HG03039 (cell line): Measurements from ENCODE around the gene TRPC4AP.
"Not testable (repeated sequence)": the region's sequence is repeated elsewhere in the genome, so short reads cannot be mapped to it uniquely, and the experiment has no call there.

Source experiments
- ATAC-seq: cut with Tn5 transposase; IDR thresholded peaks from one replicate; pipeline ENCODE4 v1.9.1; 2021; ENCODE audit warnings: mild to moderate bottlenecking, moderate library complexity; ENCODE audit not compliant: unreplicated experiment

The TRPC4AP gene

DNA sequence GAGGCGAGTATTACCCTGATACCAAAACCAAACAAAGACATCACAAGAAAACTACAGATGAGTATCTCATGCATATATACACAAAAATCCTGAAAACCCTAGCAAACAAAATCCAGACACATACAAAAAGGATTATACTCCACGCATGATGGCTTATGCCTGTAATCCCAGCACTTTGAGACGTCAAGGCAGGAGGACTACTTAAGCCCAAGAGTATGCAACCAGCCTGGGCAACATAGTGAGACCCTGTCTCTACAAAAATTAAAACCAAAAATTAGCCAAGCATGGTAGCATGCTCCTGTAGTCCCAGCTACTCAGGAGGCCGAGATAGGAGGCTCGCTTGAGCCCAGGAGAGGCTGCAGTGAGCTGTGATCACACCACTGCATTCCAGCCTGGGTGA is 32.4 kb downstream of the TRPC4AP start:
- ATAC-seq = no peak

DNA sequence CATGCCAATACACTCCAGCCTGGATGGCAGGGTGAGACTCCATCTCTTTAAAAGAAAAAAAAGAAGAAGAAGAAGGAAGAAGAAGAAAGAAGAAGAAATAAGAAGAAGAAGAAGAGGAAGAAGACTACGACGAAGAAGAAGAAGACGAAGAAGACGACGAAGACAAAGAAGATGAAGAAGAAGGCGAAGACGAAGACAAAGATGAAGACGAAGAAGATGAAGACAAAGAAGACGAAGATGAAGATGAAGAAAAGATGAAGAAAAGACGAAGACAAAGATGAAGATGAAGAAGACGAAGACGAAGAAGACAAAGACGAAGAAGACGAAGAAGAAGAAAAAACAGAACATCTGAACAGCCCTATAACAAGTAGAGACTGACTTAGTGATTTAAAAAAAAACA is 33.0 kb downstream of the TRPC4AP start:
- no peak for ATAC-seq

DNA sequence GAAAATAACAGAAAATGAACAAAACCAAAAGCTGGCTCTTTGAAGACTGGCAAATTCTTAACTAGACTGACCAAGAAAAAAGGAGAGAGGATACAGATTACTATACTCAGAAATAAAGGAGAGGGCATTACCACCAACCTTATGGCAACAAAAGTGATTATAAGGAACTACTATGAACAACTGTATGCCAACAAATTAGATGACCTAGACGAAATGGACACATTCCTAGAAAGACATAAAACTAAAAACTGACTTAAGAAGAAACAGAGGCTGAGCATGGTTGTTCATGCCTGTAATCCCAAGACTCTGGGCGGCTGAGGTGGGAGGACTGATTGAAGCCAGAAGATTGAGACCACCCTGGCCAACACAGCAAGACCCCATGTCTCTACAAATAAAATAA is 33.5 kb downstream of the TRPC4AP start:
- no peak for ATAC-seq

DNA sequence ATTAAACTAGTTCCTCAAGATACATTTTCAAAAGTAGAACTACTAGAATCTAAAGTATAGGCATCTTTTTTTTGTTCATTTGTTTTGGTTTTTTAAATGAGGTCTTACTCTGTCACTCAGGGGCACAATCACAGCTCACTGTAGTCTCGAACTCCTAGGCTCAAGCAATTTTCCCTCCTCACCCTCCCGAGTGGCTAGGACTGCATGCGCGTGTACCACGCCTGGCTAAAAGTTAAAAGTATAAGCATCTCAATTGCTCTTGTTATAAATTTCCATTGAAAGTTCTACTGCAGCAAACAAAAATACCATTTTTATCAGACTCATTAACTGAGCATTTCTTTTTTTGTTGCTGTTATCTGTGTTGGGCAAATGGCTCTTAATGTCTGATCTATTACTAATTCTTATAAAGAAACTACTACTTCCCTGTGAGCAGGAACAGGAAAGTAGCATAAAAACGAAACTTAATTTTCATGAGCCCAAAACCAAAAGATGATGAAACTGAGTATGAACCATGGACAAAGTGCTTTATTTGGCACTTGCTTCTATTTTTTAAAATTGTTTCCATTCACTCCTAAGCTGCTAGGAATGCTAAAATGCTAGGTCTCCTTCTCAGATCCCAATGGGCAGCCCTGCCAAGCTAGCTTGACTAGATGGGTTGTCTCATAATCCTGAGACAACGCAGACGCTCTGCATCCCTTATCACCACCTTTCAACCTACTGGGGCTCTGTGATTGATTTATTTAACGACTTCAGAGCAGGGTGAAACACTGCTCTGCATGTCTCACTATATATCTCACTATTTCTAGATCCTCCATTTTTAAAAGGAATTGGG is 36.9 kb downstream of the TRPC4AP start:
- ATAC-seq = no peak

DNA sequence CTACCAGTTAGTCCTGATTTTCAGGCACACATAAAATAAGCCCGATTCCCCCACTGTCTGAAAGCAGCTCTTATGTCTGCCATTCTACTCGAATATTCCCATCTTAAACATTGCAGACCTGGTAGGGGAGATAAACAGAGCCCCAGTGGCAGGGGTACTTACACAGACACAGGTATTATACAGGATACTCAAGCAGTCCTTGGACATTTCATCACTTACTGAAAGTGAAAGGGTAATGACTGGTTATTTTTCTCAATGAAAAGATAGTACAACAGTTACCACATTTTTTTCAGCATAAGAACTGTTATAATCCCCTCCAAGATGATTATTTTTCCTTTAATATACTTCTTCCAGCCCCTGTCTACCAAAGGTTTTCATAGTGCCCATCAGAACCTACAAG is 37.8 kb downstream of the TRPC4AP start:
- ATAC-seq = no peak

DNA sequence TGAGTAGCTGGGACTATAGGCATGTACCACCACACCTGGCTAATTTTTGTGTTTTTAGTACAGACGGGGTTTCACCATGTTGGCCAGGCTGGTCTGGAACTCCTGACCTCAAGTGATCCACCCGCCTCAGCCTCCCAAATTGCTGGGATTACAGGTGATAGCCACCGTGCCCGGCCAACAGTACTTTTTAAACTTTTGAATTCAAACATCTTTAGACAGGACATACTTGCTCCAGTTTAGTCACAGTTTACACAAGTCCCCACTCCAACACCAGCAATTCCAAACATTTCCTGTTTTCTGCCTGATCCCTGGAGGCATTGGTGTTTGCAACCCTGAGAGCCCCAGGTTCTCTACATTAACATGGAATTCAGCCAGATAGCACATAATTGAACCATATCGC is 40.0 kb downstream of the TRPC4AP start:
- not testable (repeated sequence) for ATAC-seq

DNA sequence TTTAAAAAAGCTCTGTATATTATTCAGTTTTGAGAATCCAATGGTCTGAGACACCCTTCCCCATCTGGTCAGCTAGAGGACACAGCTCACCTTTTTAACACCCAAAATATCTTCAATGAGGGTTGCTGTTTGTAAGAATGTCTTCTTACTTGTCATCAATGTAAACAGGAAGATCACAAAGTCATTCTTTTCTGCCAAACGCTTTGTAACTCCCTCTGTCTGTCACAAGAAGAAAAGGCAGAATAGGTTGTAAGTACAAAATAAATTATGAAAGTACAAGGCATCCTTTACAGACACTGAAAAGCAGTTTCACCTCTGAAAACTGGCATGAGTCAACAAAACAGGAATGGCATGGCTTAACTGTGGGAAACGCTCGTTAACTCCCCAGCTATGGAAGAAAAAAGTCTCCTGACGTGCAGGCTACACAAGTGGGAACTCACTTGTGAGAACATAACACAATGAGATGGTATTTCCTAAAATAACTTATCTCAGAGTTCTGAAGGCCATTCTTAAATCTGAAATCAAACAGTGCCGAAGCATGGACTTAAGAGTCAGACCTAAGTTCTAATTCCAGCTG is 42.7 kb downstream of the TRPC4AP start:
- no peak for ATAC-seq

DNA sequence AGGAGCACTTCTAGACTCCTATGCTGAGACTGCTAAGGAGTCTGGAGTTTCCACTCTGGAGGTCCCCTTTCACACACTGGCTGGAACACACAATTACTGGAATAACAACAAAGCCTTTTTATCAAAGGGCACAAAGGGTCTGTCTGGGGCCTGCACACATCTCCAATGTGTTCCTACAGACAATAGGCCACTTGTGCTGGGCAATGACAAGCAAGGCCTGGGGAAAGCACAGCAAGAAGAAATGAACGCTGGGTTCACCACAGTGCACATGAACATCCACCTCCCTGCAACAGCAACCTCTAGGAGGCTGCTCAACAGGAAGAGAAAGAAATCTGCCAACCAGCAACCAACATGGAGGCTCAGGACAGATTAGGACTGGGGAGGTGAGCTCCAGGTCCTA is 43.9 kb downstream of the TRPC4AP start:
- no peak for ATAC-seq

DNA sequence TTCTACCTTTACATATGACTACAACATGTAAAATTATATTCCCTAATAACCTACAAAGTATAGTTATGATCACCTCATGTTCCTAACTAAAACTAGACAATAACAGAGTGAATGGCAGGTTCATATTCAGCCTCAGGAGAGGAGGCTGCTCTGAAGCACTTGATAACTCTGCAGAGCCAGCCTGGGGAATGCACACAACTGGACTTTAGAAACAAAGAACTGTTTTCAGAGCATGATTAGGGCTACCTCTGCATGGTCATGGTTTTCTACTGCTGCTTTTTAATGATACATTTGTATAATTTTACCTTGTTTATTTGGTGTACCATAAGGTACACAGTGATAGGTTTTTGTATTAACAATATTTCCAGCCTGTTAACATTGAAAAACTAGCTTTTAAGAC is 50.3 kb downstream of the TRPC4AP start:
- ATAC-seq = no peak

DNA sequence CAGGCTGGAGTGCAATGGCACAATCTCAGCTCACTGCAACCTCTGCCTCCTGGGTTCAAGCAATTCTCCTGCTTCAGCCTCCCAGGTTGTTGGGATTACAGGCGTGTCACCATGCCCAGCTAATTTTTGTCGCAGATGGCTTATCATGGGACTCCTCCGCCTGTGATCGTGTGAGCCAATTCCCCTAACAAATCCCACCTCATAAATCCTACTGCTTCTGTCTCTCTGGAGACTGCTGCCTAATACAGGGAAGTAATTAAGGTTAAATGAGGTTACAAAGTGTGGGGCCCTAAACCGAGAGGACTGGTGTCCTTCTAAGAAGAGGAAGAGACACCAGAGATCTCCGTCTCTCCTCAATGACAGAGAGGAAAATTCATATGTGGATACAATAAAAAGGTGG is 52.0 kb downstream of the TRPC4AP start:
- ATAC-seq = no peak

DNA sequence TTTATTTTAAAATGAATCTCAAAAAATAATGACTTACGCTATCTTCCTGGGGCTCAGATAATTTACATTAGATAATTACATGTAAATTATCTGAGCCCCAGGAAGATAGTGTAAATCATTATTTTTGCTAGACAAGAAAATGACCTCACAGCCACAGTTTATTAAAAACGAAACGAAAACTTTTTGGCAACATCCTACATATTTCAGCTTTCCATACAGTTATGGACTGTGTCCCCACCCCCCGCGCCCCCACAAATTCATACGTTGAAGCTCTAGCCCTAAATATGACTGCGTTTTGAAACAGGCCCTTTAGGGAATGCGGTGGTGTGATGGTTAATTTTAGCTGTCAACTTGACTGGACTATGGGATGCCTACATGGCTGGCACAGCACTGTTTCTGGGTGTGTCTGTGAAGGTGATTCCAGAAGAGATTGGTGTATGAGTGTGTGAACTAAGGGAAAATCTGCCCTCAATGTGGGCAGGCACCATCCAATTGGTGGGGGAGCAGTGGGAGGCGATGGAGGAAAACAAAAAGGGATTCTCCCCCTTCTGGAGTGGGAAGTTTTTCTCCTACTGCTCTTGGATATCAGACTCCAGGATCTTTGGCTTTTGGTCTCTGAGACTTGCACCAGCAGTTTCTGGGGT is 52.6 kb downstream of the TRPC4AP start:
- no peak for ATAC-seq

DNA sequence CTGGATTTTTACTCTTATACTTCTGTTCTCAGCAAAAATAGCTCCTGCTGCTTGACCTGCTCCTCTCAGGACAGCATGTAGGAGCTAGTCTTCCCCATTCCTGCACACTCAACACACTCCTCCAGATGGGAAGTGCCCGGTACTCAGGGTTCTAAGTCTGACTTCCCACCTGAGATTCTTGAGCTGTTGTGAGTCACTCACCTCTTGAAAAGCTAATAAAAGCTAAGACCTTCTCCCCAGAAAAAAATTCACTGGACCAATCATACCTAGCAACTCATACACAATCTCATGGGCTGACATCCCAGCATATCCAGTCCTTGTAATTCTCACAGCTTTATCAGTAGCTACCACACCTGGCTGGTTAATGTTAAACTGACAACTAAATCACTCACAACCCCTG is 53.5 kb downstream of the TRPC4AP start:
- ATAC-seq = no peak

DNA sequence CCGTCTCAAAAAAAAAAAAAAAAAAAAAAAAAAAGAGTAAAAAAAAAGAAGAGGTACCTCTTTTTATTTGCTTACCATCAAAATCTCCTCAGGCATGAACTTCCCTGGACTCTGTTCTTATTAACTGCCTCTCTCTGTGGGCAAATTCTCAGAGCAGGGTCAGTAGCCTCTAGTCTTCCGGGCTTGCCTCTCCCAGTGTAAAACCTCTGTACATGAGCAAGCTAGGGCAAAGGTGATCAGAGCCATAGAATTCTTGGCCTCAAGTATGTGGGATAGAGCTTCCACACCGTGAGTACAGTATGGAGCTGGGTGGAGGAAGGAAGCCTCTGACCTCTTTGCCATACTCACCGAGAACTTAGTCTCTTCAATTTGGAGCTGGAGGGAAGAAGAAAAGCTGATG is 58.5 kb downstream of the TRPC4AP start:
- no peak for ATAC-seq

DNA sequence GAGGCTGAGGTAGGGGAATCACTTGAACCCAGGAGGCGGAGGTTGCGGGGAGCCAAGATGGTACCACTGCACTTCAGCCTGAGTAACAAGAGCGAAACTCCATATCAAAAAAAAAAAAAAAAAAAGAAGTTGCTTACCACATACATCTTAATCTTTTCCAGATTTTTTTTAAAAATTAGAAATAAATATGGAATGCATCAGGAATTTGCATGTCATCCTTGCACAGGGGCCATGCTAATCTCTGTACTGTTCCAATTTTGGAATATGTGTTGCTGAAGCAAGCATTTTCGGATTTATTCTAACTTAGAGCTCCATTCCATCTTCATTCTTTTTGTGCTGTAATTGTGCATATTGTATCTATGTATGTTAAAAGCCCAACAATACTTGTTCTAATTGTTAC is 62.5 kb downstream of the TRPC4AP start:
- no peak for ATAC-seq

DNA sequence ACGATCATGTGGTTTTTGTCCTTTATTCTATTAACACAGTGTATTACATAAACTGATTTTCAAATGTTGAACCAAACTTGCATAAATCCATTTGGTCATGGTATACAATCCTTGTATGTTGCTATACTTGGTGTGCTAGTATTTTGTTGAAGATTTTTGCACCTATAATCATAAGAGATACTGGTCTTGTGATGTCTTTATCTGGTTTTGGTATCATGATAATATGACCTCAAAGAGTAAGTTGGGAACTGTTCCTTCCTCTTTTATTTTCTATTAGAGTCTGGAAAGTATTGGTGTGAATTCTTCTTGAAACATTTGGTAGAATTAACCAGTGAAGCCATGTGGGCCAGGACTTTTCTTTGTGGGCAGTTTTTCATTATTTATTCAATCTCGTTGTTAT is 65.3 kb downstream of the TRPC4AP start:
- ATAC-seq = no peak

DNA sequence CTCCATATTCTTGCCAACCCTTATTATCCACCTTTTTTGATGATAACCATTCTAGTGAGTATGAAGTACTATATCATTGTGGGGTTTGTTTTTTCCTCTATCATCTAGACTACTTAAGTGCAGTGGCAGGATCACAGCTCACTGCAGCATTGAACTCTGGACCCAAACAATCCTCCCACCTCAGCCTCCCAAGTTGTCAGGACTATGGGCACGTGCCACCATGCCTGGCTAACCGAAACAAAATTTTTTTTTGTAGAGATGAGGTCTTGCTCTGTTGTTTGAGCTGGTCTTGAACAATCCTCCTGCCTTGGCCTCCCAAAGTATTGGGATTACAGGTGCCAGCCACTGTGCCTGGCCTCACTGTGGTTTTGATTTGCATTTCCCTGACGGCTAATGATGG is 67.5 kb downstream of the TRPC4AP start:
- no peak for ATAC-seq

DNA sequence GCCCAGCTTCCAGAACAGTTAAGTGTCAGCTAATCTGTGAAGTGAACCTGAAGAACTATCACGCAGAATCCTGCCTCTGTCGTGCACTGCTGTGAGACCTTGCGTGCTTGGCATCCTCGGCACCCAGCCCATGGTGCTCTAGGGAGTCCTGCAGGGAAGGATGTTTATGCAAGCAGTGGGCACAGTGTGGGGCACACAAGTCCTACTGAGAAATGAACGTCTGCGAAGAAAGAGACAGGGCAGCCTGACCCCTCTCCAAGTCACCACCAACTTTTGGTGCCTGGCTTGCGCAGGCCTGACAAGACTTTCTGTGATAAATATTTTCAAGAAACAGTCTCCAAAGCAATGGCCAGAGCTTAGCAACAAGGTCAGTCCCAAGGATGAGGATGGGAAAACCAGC is 69.0 kb downstream of the TRPC4AP start:
- no peak for ATAC-seq

DNA sequence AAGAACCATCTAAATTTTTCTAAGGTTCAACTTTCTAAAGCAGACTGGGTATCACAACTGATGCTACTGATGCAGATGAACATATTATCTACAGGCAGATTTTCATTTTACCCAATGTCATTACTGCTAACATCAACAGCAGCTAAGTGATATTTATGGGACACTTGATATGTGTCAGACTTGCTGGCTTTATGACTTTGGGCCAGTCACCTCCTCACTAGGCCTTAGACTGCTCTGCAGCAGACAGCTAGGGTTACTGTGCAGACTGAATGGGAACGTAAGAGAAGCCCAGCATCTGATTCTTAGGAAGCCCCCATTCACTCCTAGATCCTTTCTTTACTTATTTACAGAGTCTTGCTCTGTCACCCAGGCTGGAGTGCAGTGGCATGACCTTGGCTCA is 70.8 kb downstream of the TRPC4AP start:
- ATAC-seq = no peak

DNA sequence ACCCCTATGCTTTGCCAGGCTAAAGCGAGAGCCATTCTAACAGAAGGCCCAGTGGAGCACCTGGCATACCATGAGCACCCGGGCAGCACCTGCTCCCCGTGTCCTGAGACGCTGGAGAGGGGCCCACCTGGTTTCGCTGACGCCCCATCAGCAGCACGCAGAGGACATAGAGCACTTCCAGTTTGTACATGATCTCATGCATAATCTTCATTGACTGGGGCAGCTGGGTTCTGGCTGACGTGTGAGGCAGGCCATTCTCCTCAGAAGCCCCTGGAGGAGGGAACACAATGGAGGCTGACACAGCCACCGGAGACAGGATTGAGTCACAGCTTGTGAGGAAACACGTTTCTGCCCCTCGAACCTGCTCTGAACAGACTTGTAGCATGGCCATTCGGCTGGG is 71.5 kb downstream of the TRPC4AP start:
- no peak for ATAC-seq

DNA sequence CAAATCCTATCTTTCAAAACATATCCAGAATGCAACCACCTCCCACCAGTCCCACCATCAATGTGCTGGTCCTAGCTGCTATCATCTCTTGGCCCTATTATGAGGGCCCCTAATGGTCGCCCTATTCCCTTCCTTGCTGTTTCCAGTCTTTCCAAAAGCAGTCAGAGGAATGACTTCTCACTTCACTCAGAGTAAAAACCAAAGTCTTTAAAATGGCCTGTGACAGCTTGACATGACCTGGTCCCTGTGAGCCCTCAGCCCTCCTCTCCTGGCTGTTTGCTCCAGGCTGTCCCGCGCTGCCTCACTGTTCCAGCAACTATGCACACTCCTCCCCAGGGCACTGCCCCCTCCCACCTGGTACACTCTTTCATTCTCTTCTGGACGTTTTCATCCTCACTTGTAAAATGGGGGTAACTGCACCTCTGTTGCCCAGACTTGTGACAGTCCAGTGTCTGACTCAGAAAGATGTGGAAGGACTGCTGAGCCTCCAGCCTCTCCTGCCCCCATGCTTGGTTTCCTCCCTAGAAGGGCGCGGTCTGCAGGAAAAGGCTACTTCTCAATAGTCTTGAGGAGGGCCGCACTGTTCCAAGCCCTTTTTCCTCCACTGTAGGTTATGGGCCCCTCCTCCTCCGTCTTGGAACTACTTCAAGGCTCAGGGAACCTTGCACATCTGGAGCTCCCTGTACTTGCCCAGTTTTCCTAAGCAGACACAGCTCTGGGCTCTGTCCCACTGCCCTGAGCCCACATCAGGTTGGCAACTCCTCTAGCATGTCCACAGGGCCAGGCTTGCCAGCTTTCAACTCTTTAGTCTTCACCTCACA is 72.3 kb downstream of the TRPC4AP start:
- no peak for ATAC-seq

DNA sequence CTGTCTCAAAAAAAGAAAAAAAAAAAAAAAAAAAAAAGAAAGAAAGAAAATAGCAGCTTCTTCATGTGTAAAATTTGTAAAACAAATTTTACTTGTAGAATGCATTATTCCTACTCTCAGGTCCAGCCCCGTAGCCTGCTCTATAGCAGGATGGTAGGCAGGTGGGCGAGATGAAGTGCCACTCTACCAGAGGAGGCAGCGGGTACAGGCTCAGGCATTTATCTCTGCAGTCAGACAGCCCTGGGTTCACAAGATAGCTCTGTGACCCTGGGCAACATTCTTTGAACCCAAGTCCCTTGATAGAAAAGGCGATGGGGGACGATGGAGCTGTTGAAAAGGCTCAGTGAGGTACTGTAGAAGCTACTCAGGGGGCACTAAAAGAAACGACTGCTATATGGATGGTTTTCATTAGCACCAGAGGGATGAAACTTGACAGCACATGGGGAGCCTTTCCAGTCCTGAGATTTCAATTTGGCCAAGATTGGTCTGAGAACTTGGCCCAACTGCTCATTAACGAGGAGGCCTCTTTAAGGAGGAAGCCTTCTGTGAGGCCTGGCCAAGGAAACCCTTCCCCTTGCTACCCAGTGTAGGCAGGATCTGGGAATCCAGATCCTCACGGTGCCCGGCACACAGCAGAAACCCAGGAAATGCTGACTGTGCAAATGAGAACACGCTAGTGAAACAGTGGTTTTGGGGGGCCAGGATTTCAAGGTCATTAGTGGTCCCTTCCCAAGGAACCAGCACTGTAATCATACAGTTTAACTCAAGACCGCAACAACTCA is 73.8 kb downstream of the TRPC4AP start:
- ATAC-seq = no peak
